ENCODE results near the gene LRRC4B. TPM values are rescaled to one million over a fixed set of nuclear protein-coding genes. Genes with fewer than 3 reads are reported as not detected.
"Not testable (repeated sequence)": the region's sequence is repeated elsewhere in the genome, so short reads cannot be mapped to it uniquely, and the experiment has no call there.

Gene LRRC4B, protein sequence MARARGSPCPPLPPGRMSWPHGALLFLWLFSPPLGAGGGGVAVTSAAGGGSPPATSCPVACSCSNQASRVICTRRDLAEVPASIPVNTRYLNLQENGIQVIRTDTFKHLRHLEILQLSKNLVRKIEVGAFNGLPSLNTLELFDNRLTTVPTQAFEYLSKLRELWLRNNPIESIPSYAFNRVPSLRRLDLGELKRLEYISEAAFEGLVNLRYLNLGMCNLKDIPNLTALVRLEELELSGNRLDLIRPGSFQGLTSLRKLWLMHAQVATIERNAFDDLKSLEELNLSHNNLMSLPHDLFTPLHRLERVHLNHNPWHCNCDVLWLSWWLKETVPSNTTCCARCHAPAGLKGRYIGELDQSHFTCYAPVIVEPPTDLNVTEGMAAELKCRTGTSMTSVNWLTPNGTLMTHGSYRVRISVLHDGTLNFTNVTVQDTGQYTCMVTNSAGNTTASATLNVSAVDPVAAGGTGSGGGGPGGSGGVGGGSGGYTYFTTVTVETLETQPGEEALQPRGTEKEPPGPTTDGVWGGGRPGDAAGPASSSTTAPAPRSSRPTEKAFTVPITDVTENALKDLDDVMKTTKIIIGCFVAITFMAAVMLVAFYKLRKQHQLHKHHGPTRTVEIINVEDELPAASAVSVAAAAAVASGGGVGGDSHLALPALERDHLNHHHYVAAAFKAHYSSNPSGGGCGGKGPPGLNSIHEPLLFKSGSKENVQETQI
- 0.59 TPM for polyA plus RNA-seq (2012; ENCODE audit: insufficient read depth, insufficient read length)

DNA sequence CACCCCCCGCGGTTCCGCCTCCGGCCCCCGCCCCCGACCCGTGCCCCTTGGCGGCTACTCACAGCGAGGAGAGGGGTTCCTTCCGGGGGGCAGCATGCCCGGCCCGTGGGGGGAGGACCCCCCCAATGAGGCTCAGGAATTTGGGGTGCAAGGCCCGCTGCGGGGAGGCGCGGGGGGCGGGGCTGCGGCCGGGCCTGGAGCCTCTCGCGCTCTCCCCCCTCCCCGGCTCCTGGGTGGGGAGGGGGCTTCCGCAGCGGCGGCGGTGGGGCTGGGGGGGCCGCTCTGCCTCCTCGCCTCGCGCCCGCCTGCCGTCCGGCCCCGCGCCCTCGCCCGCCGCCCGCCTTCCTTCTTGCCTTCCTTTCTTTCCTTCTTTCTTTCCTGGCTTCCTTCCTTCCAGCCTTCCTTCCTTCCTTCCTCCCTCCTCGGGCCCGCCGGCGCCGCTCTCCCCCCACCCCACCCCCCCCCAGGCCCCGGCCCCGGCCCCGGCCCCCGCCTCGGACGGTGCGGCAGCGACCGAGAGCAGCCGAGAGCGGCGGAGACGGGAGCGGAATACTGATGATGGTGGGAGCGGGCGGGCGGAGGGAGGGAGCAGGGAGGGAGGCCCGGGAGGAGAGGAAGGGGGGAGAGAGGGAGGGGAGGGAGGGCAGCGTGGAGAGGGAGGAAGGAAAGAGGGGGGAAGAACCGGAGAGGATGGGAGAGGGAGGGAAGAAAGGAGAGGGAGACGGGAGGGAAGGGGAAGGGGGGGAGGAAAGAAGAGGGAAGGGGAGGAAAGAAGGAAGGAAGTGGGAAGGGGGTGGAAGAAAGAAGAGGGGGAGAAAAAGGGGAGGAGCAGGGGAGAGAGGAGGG lies at the start of gene LRRC4B:
Gene LRRC4B, minus strand, starts transcription at position 554 of the 846 bp plus-strand sequence. CDS start 19,597 bp downstream, outside the sequence.
- H3K4me3 ChIP-seq (ENCODE audit: low read length) = no peak within 1 kb of the TSS
- DNase-seq (ENCODE audit: low read depth, low spot score) = no peak

DNA sequence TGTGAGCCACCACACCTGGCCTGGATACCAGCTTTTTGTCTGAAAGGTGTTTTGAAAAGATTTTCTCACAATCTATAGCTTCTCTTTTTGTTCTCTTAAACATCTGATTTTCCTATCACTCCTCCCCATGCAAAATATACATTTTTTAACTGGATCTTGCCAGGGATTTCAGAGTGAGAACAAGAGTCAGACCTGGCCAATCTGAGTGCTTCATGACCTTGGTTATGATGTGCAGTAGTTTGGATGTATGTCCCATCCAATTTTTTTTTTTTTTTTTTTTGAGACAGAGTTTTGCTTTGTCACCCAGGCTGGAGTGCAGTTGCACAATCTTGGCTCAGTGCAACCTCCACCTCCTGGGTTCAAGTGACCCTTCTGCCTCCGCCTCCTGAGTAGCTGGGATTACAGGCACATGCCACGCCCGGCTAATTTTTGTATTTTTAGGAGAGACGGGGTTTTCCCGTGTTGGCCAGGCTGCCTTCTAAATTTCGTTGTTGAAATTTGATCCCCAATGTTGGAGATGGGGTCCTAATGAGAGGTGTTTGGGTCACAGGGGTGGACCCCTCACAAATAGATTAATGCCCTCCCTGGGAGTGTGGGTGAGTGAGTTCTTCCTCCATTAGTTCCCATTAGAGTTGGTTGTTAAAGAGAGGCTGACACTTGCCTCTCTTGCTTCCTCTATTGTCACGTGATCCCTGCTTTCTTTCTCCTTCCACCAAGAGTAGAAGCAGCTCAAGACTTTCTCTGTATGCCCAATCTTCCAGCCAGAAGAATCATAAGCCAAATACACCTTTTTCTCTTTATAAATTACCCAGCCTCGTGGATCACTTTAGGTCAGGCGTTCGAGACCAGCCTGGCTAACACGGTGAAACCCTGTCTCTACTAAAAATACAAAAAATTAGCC lies 44.5 kb upstream of the LRRC4B start:
- not testable (repeated sequence) for H3K4me3 ChIP-seq (ENCODE audit: low read length); DNase-seq (ENCODE audit: low read depth, low spot score)

DNA sequence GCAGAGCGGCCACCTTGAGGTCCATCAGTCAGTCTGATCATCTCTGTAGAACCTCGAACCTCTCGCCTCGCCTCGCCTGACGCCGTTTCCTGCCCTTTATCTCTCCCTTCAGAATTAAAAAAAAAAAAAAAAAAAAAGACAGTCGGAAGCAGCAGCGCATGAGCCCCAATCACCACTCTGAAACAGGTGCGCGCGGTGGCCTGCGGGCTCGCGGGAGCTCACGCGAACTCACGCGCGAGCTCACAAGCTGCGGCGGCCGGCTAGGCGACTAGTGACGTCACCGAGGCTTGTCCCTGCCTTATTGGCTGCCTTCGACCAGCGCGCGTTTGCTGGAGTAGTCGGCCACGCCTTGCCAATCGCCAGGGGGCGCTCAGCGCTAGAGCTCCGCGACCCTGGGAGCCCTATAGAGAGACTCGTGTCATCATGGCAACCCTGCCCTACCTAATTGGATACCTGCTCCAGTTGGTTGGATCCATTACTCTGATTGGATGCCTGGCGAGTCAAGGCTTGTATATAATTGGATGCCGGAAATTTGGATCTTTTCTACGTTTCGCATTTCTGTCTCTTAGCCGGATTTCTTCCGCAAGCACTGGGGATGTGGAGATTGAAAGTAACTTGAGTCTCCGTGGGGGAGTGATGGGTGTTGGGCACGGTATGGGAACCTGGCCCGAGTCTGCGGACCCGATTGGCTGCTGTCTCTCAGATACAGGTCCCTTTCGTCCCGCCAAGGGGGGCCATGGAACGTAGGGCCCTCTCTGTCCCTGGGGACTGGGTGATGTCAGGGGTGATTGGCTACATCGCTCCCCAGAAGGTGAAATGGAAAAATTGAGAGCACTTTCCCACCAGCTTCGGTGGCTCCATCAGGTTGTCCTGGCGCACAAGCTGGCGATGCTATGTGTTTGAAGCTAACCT lies 39.9 kb upstream of the LRRC4B start:
- no peak overlapping the region for H3K4me3 ChIP-seq (ENCODE audit: low read length)
- DNase-seq (ENCODE audit: low read depth, low spot score) = peak; percentile 91

DNA sequence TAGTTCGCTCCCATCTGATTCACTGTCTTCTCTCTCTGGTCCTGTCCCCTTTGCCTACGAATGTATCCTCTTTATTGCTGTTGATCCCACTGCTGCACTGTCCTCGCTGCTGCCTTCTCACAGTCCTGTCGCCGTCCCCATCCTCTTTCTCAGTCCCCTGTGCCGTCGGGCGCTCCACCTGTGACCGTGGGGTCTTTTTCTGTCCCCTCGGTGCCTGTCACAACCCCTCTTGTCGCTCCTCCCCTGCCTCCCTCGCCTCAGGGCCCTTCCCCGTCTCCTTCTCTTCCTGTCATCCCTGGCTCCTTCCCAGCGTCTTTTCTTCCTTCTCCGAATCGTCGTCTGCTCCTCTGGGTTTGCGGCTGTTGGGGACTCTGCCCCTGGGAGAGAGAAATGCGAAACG lies 39.2 kb upstream of the LRRC4B start:
- DNase-seq (ENCODE audit: low read depth, low spot score) = no peak
- no peak overlapping the region for H3K4me3 ChIP-seq (ENCODE audit: low read length)

GRCh38 chr19:50606059-50606836 lies 38.0 kb upstream of the LRRC4B start:
- H3K4me3 ChIP-seq (ENCODE audit: low read length); DNase-seq (ENCODE audit: low read depth, low spot score): not testable (repeated sequence)

- not testable (repeated sequence) for DNase-seq (ENCODE audit: low read depth, low spot score); H3K4me3 ChIP-seq (ENCODE audit: low read length)
These were observed 36.2 kb upstream of the LRRC4B start for GRCh38 chr19:50604264-50605073.

DNA sequence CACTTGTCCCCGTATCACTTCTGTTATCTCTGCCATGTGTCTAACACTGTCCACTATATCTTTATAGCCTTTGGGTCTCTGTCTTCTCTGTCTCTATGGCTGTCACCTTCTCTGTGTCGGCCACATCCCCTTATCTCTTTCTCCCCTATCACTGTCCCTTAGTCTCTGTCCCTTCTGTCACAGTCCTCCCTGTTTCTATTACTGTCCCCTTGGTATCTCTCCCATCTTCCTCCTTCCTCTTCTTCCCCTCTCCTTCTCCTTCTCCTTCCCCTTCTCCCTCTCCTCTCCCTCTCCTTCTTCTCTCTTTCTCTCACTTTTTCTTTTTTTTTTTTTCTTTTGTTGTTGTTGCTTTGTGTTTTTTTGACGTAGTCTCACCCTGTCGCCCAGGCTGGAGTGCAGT lies 34.7 kb upstream of the LRRC4B start:
- H3K4me3 ChIP-seq (ENCODE audit: low read length) = no peak overlapping the region
- DNase-seq (ENCODE audit: low read depth, low spot score) = no peak

DNA sequence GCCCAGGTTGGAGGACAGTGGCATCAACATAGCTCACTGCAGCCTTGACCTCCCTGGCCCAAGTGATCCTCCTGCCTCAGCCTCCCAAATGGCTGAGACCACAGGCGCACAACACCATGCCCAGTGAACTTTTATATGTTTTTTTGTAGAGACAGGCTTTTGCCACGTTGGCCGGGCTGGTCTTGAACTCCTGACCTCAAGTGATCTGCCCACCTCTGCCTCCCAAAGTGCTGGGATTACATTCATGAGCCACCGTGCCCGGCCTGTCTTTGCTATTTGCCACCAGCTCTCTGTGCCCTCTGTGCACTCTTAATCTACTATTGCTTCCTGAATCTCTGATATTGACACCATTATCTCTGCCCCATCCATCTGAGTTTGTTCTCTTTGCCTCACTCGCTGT lies 34.3 kb upstream of the LRRC4B start:
- H3K4me3 ChIP-seq (ENCODE audit: low read length) = no peak overlapping the region
- DNase-seq (ENCODE audit: low read depth, low spot score) = no peak

- no peak for DNase-seq (ENCODE audit: low read depth, low spot score)
These were observed 33.8 kb upstream of the LRRC4B start for GRCh38 chr19:50602089-50602422.

DNA sequence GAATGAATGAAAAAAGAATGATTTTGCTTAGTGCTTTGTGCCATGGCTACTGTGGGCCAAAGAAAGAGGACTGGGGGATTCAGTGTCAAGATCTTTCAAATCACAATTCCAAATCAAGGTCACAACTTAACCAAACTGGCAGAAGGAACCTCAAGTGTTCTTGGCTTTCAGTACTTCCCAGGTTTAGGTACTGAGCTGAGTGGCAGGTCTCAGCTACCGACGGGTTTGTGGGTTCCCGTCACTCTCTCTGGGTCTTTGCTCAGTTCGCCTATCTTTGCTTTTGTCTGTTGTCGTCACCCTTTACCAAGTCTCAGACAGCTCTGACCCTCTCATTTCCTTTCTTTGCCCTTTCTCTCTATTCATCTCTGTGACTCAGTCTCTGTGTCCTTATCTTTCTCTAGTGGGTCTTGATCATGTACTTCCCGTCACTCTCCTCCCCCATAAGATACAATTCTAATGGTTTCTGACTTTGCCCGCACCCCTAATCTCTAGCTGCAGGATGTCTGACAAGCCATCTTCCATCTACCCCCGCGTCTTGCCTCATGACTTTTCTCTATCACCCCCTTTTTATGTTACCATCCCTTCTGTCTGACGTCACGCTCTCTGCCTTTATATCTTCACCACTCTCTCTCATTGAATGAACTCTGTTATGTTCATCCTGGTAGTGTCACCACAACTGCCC lies 33.3 kb upstream of the LRRC4B start:
- H3K4me3 ChIP-seq (ENCODE audit: low read length) = no peak overlapping the region
- DNase-seq (ENCODE audit: low read depth, low spot score) = no peak

More at GRCh38 chr19:50602089-50602422, 33.8 kb upstream of the LRRC4B start:
- no peak overlapping the region for H3K4me3 ChIP-seq (ENCODE audit: low read length)

- no peak for DNase-seq (ENCODE audit: low read depth, low spot score)
- no peak overlapping the region for H3K4me3 ChIP-seq (ENCODE audit: low read length)
These were observed 31.2 kb upstream of the LRRC4B start for GRCh38 chr19:50599427-50599826.

GRCh38 chr19:50590191-50590590 lies 22.0 kb upstream of the LRRC4B start:
- no peak overlapping the region for H3K4me3 ChIP-seq (ENCODE audit: low read length)
- no peak for DNase-seq (ENCODE audit: low read depth, low spot score)

DNA sequence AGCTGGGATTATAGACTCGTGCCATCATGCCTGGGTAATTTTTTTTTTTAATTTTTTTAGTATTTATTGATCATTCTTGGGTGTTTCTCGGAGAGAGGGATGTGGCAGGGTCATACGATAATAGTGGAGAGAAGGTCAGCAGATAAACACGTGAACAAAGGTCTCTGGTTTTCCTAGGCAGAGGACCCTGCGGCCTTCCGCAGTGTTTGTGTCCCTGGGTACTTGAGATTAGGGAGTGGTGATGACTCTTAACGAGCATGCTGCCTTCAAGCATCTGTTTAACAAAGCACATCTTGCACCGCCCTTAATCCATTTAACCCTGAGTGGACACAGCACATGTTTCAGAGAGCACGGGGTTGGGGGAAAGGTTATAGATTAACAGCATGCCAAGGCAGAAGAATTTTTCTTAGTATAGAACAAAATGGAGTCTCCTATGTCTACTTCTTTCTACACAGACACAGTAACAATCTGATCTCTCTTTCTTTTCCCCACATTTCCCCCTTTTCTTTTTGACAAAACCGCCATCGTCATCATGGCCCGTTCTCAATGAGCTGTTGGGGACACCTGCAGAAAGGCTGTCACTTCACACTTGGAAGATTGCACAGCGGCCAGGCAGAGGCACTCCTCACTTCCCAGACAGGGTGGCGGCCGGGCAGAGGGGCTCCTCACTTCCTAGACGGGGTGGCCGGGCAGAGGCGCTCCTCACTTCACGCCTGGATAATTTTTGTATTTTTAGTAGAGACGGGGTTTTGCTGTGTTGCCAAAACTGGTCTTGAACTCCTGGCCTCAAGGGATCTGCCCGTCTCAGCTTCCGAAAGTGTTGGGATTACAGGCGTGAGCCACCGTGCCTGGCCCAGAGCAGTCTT lies 13.8 kb upstream of the LRRC4B start:
- not testable (repeated sequence) for DNase-seq (ENCODE audit: low read depth, low spot score); H3K4me3 ChIP-seq (ENCODE audit: low read length)

- H3K4me3 ChIP-seq (ENCODE audit: low read length) = no peak overlapping the region
- DNase-seq (ENCODE audit: low read depth, low spot score) = no peak
These were observed 12.9 kb upstream of the LRRC4B start for GRCh38 chr19:50580970-50581634.
